Measurements from ENCODE around the gene NIM1K. TPM values are rescaled to one million over a fixed set of nuclear protein-coding genes. Genes with fewer than 3 reads are reported as not detected.

NIM1K gene
- total and polyA plus RNA-seq, 2 of the 13 experiments (the other 11 are each of a cell fraction or from before 2014, with no cell fraction given) = 0.04 TPM; not detected in 1

- TF ChIP-seq SOX6 (IDR thresholded peaks at IDR 0.05) = no peak
- TF ChIP-seq SOX6 (CRISPR knock-in tag; IDR thresholded peaks at IDR 0.05) = no peak
- TF ChIP-seq ZNF460 (CRISPR knock-in tag; IDR thresholded peaks at IDR 0.05; ENCODE audit: borderline replicate concordance) = no peak
- TF ChIP-seq RERE (CRISPR knock-in tag; IDR thresholded peaks at IDR 0.05; ENCODE audit: low read depth) = no peak
- no peak for TF ChIP-seq ZFP90 (CRISPR knock-in tag; IDR thresholded peaks at IDR 0.05; ENCODE audit: borderline replicate concordance)
- no peak for TF ChIP-seq ZNF543 (CRISPR knock-in tag; IDR thresholded peaks at IDR 0.05)
- TF ChIP-seq ZNF550 (CRISPR knock-in tag; IDR thresholded peaks at IDR 0.05; ENCODE audit: borderline replicate concordance) = no peak
- TF ChIP-seq SATB2 (CRISPR knock-in tag; IDR thresholded peaks at IDR 0.05) = no peak
- no peak for TF ChIP-seq SALL2 (CRISPR knock-in tag; IDR thresholded peaks at IDR 0.05)
Observed at GRCh38 chr5:43171926-43172325, 20.1 kb upstream of the NIM1K start (continued).

- POLR2A ChIA-PET = no interaction called here
- H3K9ac ChIP-seq (ENCODE audit: insufficient read depth, low read depth, low read length) = no peak overlapping the region
- H3K27ac ChIP-seq (ENCODE audit: extremely low read length, insufficient read depth, low read length) = no peak overlapping the region
- intact Hi-C loops (cut with micrococcal nuclease; ENCODE audit: unreplicated experiment) (no loop called here), in situ Hi-C loops (cut with HindIII; ENCODE audit: extremely low pct_ligation_motif_present, low pct_unique_long_range_greater_than_20kb) (no loop called here)
- H3K4me2 ChIP-seq (ENCODE audit: low read depth, low read length) = no peak overlapping the region
- no peak for DNase-seq (ENCODE audit: low spot score)
- CTCF ChIA-PET (ENCODE audit: low intra/inter-chr PET ratio, low total read pairs) = no interaction called here
- H4K20me1 ChIP-seq (ENCODE audit: insufficient read depth, low read length) = no peaks in the 10 kb centered on the region
- no peaks in the 10 kb centered on the region for H3K9me3 ChIP-seq (ENCODE audit: low read length)
- no peaks in the 10 kb centered on the region for H3K27me3 ChIP-seq (ENCODE audit: control insufficient read depth in 1 of 2, insufficient read depth in 2 of 2, low read length in 2 of 2)
- peak; percentile 71 for TF ChIP-seq MNT (IDR thresholded peaks at IDR 0.05)
- TF ChIP-seq ARID3A (IDR thresholded peaks at IDR 0.05; ENCODE audit: low read depth, low read length) = no peak
- peaks cover 4 to 40% of the 10 kb centered on the region in 2 experiments for H3K36me3 ChIP-seq (replicated peaks in 1 of 2; ENCODE audit: control insufficient read depth in 1 of 2, insufficient read depth in 2 of 2, low read length in 2 of 2)
- no peaks in the 10 kb centered on the region for H3K4me1 ChIP-seq (ENCODE audit: insufficient read depth, low read length)
- no peak overlapping the region for H2AFZ ChIP-seq (ENCODE audit: low read length)
- no peak for FAIRE-seq
- H3K4me3 ChIP-seq (replicated peaks in 1 of 3; ENCODE audit: insufficient read depth in 1 of 3, low read depth in 2 of 3, low read length in 3 of 3) = no peak overlapping the region
- WGBS (ENCODE audit: low lambda C conversion rate) = 98% methylated on average over 2 of the region's 2 CpGs
- ATAC-seq = no peak
- no peaks in the 10 kb centered on the region for H3K79me2 ChIP-seq (ENCODE audit: insufficient read depth, low read length)
- no TSS peak for BruUV-seq (replicated peaks)
Observed at GRCh38 chr5:43172779-43173178, 19.2 kb upstream of the NIM1K start.
